Right hindlimb (tissue), 1 donor: Measurements from ENCODE around the gene CDK9.

ENCODE experiments used
- DNase-seq: peaks from one replicate; pipeline ENCODE4 v3.0.0-alpha.2; 2018

The CDK9 gene

DNA sequence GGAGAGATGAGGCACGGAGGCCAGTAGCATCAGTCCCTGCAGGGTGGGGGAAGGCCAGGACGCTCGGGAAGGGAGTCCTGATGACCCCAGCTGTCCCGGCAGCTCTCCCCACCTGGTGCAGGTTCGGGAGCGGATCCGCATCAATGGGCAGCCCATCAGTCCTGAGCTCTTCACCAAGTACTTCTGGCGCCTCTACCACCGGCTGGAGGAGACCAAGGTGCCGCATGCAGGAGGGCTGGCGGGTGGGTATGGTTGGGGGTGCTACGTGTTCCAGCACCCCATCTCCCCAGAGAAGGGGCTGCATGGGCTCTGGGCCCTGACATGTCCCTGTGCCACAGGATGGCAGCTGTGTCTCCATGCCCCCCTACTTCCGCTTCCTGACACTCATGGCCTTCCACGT lies 21.0 kb downstream of the CDK9 start:
- DNase-seq: no peak

DNA sequence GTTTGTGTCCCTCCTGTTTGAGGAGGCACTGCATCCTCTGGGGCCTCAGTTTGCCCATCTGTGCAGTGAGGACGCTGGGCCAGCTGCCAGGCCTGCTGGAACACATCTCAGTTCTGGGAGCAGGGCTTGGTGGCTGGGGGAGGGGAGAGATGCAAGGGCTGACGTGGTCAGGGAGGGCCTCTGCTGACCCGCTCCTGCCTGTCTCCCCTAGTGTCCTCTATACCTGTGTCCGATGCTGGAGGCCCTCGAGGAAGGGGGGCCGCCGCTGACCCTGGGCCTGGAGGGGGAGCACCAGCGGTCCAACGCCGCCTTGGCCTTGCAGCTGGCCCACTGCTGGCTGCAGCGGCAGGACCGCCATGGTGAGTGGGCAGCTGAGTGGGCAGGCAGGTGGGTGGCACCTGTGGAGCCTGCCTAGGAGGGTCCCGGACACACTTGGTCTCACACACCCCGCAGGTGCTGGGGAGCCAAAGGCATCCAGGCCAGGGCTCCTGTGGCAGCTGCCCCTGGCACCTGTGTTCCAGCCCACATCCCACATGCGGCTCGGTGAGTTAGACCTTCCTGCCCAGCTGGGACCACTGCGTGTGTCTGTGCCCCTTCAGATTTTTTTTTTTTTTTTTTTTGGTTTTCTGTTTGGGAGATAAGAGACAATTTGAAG lies 22.6 kb downstream of the CDK9 start:
- DNase-seq: no peak

DNA sequence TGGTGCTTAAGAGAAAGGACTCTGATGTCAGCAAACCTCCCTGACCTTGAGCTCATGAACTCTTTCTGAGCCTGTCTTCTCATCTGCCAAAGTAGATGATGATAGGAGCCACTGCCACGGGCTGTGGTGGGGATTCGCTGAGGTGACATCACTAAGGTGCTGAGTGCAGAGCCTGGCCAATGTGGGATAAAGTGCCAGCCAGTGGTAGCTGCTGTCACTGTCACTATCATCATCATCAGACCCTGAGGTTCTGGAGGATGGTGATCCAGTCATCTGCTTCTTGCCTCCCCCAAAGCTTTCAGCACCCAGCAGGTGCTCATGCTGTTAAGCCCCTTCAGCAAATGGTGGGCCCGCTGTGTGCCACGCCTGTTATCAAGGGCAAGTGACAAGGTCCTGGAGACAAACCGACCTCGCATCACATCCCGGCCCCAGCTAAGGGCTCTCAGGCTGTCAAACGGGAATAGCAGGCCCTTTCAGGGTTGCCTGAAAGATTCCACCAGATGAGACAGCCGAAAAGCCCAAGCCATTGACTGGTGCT lies 23.2 kb downstream of the CDK9 start:
- DNase-seq: no peak

DNA sequence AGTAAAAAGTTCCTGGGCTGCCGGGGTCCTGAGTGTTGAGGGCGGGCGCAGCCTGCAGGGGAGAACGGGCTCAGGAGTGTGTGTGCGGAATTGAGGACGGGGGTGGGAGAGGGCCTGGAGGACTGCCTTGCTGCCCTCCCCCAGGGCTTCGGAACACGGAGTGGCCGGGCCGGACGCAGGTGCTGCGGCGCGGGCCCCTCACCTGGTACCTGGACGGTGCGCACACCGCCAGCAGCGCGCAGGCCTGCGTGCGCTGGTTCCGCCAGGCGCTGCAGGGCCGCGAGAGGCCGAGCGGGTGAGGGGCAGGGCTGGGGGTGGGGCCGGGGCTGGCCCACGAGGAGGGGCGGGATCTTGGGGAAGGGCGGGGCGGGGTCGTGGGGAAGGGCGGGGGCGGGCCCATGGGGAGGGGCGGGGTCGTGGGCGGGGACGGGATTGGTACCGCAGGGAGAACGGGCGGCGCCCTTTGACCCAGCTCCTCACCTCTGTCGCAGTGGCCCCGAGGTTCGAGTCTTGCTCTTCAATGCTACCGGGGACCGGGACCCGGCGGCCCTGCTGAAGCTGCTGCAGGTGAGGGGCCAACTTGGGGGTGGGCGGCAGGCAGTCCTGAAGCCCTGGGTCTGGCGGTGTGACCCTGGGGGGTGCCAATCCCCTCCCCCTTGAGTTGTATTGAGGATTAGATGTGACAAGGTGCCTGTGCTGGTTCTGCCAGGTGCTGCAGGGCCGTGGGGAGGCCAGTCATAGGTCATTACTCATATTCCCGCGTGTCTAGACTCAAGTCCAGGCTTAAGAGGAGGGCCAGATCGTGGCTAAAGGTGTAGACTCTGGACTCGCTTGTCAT lies 23.9 kb downstream of the CDK9 start:
- DNase-seq: no peak

DNA sequence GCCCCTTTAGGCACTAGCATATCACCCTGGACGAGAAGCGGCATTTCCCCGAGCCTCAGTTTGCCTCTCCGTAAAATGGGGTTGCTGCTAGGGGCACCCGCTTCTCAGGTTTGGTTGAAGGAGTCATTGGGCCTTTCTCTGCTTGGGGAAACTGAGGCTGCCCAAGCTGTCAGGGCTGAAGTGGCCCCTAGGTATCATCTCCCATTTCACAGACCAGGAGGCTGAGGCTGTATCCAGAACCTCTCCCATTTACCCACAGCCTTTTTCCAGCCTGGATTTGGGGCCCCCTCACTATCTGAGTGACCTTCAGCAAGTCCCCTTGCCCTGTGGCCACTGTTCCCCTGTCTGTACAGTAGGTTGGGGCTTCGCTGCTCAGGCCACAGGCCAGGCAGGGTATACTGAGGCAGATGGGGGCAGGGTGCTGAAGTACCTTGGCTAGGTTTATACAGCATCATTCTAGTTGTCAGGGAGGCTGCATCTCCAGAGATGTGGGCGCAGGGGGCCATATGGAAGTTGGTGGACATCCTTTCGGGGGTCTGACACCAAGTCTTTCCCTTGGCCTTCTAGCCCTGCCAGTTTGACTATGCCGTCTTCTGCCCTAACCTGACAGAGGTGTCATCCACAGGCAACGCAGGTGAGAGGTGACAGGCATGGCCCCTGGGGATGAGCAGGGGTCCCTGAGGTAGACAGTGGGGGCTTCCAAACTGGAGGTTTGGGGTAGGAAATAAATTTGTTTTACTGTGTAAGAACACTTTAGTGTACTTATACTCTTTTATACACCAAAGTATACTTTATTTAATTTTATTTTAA lies 24.7 kb downstream of the CDK9 start:
- DNase-seq: no peak

DNA sequence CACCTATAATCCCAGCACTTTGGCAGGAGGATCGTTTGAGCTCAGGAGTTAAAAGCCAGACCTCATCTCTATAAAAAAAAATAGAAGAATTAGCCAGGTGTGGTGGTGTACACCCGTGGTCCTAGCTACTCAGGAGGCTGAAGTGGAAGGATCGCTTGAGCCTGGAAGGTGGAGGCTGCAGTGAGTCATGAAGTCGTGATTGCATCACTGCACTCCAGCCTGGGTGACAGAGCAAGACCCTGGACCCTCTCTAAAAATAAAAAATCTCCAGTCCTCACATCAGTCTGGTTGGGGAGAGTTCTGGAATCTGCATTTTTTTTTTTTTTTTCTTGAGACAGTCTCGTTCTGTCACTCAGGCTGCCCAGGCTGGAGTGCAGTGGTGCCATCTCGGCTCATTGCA lies 26.2 kb downstream of the CDK9 start:
- DNase-seq: no peak

DNA sequence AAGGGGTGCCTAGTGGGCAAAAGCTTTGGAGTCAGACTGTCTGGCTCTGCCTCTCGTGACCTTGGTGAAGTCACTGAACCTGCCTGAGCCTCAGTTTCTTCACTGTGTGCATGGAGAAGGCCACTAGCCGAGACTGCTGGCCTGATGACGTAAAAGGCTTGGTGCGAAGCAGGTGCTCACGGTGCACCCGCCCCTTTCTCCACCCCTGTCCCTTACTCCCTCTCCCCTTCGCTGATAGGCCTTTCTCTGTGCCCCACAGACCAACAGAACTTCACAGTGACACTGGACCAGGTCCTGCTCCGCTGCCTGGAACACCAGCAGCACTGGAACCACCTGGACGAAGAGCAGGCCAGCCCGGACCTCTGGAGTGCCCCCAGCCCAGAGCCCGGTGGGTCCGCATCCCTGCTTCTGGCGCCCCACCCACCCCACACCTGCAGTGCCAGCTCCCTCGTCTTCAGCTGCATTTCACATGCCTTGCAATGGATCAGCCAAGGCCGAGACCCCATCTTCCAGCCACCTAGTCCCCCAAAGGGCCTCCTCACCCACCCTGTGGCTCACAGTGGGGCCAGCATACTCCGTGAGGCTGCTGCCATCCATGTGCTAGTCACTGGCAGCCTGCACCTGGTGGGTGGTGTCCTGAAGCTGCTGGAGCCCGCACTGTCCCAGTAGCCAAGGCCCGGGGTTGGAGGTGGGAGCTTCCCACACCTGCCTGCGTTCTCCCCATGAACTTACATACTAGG lies 27.3 kb downstream of the CDK9 start:
- DNase-seq: no peak

DNA sequence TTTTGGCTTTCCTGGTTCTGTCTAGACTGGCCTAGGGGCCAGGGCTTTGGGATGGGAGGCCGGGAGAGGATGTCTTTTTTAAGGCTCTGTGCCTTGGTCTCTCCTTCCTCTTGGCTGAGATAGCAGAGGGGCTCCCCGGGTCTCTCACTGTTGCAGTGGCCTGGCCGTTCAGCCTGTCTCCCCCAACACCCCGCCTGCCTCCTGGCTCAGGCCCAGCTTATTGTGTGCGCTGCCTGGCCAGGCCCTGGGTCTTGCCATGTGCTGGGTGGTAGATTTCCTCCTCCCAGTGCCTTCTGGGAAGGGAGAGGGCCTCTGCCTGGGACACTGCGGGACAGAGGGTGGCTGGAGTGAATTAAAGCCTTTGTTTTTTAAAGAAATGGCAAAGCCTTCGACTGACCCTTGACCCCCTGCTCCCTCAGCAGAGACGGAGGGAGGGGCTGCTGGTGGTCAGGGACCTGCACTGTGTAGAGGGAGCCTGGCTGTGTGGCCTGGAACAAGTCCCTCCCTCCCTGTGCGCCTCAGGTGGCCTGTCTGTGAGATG lies 27.9 kb downstream of the CDK9 start:
- no peak for DNase-seq

DNA sequence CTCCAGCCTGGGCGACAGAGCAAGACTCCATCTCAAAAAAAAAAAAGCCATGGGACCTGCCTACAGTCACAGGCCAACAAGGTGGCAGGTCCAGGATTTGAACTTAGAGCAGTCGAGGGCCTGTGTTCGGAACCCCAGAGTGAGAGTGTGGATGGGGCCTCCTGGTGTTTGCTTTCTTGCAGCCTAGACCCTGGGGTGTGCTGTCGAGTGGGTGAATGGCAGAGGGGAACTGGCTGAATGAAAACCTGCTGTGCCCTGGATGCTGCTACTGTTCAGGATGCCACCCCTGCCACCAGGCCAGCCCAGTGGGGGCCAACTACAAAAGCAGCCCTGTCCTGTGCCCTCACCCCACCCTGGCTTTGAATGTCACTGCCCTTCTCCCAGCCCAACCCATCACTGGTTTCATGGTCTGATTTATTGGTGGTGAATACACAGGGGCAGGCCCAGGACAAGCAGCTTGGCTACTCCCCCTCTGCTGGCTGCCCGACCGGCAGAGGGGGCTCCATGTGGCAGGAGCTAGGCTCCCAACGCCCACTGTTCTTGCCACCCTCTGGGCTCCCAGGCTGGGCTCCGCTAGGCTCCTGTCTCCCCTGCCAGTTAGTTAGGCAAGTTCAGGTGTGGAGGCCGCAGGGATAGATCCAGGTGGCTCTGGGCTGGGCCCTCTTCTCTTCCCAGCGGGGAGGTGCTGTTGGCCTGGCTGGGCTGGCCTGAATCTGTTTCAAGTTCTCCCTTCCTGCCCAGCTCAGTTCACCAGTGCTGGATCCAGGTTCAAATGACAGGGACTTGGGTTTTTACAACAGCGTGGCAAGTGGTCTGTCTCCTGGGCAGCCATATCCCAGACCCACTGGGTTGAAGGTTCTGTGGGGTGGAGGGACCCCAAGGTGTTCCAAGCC lies 29.0 kb downstream of the CDK9 start:
- DNase-seq: no peak

DNA sequence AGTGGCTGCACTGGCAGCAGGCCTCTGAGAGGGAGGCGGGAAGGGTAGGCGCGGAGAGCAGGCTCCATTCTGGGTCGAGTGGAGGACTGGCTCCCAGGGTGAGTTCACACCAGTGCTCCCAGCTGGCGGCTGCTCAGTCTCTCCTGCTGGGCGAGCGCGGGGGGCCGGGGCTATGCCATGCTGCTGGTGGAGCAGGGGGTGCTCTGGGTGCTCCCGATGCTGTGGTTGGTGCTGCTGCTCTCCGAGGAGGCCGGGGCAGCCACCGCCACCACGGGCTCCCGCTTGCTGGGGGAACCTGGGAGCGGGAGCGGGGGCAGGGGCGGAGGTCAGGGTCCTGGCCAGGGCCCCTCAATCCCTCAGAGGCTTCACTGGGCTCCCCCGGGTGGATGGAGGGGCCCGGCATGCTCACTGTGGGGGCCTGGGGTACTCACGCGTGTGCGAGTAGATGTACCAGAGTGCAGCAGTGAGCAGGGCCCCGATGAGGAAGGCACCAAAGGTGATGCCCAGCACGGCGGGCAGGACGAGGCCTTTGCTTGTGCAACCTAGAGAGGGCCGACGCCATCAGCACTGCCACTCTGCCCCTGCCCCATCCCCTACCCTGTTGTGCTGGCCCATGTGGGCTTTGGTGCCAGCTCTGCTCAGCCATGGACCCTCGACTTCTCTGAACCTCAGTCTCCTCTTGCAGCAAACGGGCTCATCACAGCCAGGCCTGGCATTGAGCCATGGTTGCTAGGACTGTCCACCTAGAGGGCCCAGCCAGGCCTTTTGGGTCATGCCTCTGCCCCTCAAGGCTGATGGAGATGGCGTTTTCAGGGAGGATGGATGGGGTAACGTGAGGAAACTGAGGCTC lies 29.9 kb downstream of the CDK9 start:
- DNase-seq: no peak

DNA sequence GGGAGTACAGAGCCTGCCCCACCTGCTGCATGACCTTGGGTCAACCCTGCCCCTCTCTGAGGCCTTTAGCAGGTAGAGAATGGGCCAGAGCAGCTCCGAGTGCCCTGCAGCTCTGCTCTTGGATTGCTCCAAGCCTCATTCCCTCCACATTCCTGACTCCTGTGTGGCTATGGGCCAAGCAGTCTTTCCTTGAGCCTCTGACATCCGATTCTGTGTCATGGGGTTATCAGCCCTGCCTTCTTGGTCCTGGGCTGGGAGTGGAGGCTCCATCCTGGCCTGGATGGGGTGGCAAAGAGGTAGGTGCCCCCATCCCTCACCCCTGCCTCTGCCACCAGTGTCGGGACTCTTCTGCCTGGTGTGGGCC lies 30.5 kb downstream of the CDK9 start:
- DNase-seq: no peak

DNA sequence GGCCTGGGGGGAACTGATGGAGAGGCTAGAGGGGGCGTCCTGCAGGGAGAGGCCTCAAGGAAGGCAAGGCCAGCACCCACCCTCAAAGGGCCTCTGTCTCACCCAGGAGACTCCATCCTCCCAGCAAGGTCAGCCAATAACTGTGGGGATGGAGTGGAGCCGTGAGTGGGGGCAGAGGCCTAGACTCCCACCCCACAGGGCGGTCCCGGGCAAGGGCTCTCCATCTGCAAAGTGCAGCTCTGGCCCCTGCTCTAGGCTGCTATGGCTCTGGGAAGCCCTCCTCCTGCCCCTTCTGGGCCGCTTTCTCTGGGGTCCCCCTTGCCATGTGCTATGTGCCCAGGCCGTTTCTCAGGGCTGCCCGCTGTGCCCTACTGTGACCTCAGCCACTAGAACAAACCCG lies 30.9 kb downstream of the CDK9 start:
- DNase-seq: no peak

DNA sequence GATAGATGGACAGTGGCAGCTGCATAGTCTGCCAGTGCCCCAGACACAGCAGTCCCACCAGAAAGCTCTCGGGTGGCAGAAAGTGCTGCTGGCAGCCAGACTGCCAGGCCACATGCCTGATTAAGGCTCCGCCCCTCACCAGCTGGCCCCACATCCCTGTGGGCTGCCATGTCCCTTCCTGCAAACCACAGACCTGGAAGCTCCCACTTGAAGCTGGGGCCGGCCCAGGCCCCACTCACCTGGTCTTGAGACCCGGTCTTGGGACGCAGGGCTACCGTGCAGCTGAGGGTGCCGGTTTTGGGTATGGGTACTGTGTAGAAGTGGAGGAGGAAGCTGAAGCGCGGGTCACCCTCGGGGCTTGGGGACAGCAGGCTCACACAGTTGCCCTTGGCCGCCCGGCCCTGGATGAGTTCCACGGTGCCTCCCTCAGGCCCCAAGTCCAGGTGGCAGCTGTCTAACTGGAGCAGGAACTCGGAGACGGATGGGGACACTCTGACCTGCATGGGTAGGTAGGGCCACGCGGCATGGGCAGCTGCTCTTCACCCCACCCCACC lies 32.1 kb downstream of the CDK9 start:
- DNase-seq: peak; percentile 78

DNA sequence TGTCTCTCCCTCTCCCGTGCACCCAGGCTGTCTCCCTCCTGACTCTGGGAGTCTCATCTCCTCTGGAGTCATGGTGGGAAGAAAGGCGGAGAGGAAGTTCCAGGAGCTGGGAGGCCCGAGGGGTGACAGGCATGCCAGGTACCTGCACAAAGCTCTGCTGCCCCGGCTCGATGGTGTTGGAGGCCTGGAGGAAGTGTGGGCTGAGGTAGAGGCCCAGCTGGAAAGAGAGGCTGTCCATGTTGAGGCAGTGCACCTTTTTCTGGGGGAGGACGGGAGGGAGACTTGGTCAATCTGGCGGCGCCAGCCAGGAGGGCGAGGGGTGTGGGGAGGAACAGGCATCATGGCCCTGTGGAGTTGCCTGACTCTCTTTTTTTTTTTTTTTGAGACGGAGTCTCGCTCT lies 32.7 kb downstream of the CDK9 start:
- DNase-seq: no peak

DNA sequence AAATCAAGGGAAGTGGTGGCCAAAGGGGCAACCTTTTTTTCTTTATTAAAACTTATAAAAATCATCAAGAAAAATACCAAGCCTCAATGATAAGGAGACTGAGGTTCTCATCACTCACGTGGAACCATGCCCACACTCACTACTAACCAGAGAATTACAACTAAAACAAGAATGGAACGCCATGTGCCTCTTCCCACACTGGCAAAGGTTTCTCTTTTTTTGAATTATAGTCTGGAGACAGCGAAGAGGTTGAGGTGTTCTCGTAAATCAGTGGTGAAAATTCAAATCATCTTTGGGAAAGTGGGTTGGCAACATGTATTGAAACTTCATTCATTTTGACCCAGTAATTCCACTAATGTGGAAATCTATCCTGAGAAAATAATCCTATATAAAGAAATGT lies 36.3 kb downstream of the CDK9 start:
- no peak for DNase-seq

DNA sequence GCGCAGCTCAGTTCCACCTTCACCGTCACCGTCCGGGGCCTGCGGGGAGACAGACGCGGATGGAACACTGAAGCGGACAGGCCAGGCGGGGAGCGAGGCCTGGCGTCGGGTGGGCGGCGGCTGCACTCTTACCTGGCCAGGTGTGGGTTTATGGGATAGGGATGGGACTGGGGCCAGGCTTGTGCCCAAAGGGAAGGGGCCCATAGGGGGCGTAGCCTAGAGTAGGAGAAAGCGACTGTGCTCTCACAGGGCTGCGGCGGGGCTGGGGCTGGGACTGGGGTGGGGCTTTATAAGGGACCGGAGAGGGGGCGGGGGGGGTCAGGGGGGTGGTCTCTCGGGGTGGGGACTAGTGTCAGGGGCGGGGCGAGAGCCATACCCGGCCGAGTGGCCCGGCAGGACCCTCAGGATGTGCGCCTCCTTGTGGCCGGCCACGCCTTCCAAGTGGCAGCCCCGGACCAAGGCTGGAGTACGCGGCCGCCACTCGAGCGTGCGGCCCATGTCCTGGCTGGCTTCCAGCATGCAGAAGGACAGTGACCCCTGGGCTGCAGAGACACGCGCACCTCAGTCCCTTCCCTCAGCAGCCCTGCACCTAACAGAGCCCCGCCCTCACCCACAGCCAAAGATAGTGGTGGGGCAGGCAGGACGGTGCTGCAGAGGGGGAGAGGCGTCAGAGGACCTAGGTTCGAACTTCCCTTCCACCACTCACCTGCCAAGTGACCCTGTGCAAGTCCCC lies 39.7 kb downstream of the CDK9 start:
- DNase-seq: no peak

DNA sequence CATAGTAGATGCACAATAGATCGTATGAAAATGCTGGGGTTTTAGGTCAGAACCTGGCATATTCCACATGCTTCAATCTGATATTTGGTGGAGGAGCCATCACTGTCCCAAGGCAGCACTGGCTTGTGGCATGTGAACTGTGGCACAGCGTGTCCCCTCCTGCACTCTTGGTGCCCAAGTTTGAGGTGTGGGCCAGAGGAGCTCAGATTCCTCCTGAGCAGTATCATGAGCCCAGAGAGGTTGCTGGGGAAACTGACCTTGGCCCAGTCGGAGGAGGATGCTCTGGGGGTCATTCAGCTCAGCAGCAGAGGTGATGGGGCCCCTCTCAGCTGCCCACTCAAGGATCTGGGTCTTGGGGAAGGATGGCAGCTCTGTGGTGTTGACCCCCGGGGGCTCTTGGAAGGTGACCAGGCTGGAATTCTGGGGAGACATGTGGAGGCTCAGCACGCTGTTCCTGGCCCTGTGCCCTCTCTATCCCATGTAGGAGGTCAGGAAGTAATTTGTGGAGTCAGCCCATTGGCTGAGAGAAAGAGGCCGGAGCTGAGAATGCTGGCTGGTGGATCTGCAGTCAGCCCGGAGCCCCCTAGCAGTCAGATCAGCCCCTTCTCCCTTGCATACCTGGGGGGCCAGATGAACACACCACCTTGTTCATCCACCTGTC lies 40.5 kb downstream of the CDK9 start:
- no peak for DNase-seq

DNA sequence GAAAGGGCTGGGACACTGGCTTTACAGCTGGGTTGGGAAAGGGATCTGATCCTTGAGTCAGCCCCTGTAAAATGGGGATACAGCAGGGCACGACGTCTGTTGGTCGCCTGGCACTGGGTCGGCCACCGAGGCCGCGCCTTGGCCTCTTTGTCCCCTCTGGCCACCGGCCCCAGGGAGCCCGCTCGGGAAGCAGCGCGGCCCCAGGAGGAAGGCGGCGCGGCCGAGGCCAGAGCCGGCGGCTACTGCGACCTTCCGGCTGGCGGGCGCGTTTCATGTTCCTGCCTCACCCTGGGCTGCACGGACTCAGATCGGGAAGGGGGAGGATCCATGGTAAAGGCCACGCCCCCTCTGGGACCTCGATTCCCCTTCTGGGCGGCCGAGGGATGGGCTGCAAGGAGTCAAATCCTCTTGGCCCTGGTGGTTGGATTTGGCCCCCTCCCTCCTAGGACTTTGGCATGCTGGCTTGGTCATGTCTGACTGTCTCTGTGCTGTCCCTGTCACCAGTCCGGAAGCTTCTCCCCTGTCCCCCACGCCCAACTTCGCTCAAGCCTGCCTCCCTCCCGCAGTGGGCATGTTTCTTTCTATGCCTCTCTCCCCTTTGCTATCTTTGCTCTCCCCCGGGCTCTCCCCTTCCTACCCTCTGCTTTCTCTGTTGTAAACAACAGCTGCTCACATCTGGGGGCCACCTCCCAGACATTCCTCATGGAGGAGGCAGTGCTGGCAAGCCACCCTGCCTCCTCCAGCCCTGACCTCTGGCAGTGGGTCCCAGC lies 42.6 kb downstream of the CDK9 start:
- peak; percentile 89 for DNase-seq
